Hepatocyte (in vitro differentiated cells): ENCODE data around the gene SNAPIN. TPM values are rescaled to one million over a fixed set of nuclear protein-coding genes. Genes with fewer than 3 reads are reported as not detected.

Source experiments
- DNase-seq: peaks from one replicate; pipeline ENCODE4 v3.0.0-alpha.2; 2016; ENCODE audit warnings: low spot score
- H2AFZ ChIP-seq: fragments of 200-600 bp; sonication (generic); 2 replicates; pipeline ENCODE4 v1.6.0; 2016; ENCODE audit warnings: antibody characterized with exemption, mild to moderate bottlenecking
- H3K27ac ChIP-seq: fragments of 200-600 bp; sonication (generic); 2 replicates; pipeline ENCODE4 v1.5.1; 2016; ENCODE audit warnings: mild to moderate bottlenecking
- H3K27me3 ChIP-seq: fragments of 200-600 bp; sonication (generic); 2 replicates; pipeline ENCODE4 v1.6.1; 2016
- H3K36me3 ChIP-seq: fragments of 200-600 bp; sonication (generic); replicated peaks from 2 replicates; pipeline ENCODE4 v1.5.1; 2016; ENCODE audit warnings: low read depth; ENCODE audit not compliant: insufficient read depth
- H3K4me1 ChIP-seq: fragments of 200-600 bp; sonication (generic); 2 replicates; pipeline ENCODE4 v1.5.1; 2016; ENCODE audit warnings: mild to moderate bottlenecking, moderate library complexity; ENCODE audit not compliant: insufficient read depth
- H3K4me2 ChIP-seq: fragments of 200-600 bp; sonication (generic); 2 replicates; pipeline ENCODE4 v1.6.0; 2016
- H3K4me3 ChIP-seq: fragments of 200-600 bp; sonication (generic); 2 replicates; pipeline ENCODE4 v1.5.1; 2016; ENCODE audit warnings: mild to moderate bottlenecking
- H3K79me2 ChIP-seq: fragments of 200-600 bp; sonication (generic); 2 replicates; pipeline ENCODE4 v1.6.0; 2017; ENCODE audit warnings: mild to moderate bottlenecking
- H3K9me2 ChIP-seq: fragments of 200-600 bp; sonication (generic); replicated peaks from 2 replicates; pipeline ENCODE4 v1.6.0; 2017; ENCODE audit warnings: mild to moderate bottlenecking; ENCODE audit not compliant: insufficient read depth
- H3K9me3 ChIP-seq: fragments of 200-600 bp; sonication (generic); 2 replicates; pipeline ENCODE4 v1.5.1; 2016; ENCODE audit warnings: low read depth, mild to moderate bottlenecking
- H4K20me1 ChIP-seq: fragments of 200-600 bp; sonication (generic); 2 replicates; pipeline ENCODE4 v1.6.0; 2016; ENCODE audit warnings: mild to moderate bottlenecking; ENCODE audit not compliant: insufficient read depth, poor library complexity, severe bottlenecking
- EZH2 ChIP-seq: fragments of 200-600 bp; sonication (generic); IDR thresholded peaks from 2 replicates; pipeline ENCODE4 v1.6.1; 2016; ENCODE audit warnings: antibody characterized with exemption, mild to moderate bottlenecking, borderline replicate concordance
- EZH2phosphoT487 ChIP-seq: fragments of 200-600 bp; sonication (generic); IDR thresholded peaks from one replicate; pipeline ENCODE4 v1.6.1; 2018; ENCODE audit warnings: antibody characterized with exemption, mild to moderate bottlenecking, low read depth, moderate library complexity; ENCODE audit not compliant: unreplicated experiment, severe bottlenecking
- WGBS: methylation state at CpG from one replicate; pipeline ENCODE4 v1.1.6; 2016; ENCODE audit warnings: low lambda C conversion rate; ENCODE audit errors: missing lambda C conversion rate; 5-methylcytosine and 5-hydroxymethylcytosine counted together
- polyA plus RNA-seq: library from polyadenylated mRNA; unstranded; fragments of >200 nt; fragmentation: Nextera tagmentation; extraction: Ambion mirVana; gene quantifications from 2 replicates; pipeline ENCODE4 v1.2.1, GENCODE V29; 2016
- total RNA-seq: library from RNA; depleted of rRNA; stranded (reverse); fragments of >200 nt; gene quantifications from 2 replicates; pipeline ENCODE4 v1.2.3, GENCODE V29; 2014
- TF ChIP-seq, protein P1 (sequence below): fragments of 200-600 bp; sonication (generic); IDR thresholded peaks from 2 replicates; pipeline ENCODE4 v1.5.1; 2016; ENCODE audit warnings: antibody characterized with exemption, mild to moderate bottlenecking; ENCODE audit not compliant: poor library complexity

Gene SNAPIN, protein sequence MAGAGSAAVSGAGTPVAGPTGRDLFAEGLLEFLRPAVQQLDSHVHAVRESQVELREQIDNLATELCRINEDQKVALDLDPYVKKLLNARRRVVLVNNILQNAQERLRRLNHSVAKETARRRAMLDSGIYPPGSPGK
- total RNA-seq (40.9 and 41.4 TPM in 2 replicates), polyA plus RNA-seq (63.2 and 68.4 TPM in 2 replicates)

DNA sequence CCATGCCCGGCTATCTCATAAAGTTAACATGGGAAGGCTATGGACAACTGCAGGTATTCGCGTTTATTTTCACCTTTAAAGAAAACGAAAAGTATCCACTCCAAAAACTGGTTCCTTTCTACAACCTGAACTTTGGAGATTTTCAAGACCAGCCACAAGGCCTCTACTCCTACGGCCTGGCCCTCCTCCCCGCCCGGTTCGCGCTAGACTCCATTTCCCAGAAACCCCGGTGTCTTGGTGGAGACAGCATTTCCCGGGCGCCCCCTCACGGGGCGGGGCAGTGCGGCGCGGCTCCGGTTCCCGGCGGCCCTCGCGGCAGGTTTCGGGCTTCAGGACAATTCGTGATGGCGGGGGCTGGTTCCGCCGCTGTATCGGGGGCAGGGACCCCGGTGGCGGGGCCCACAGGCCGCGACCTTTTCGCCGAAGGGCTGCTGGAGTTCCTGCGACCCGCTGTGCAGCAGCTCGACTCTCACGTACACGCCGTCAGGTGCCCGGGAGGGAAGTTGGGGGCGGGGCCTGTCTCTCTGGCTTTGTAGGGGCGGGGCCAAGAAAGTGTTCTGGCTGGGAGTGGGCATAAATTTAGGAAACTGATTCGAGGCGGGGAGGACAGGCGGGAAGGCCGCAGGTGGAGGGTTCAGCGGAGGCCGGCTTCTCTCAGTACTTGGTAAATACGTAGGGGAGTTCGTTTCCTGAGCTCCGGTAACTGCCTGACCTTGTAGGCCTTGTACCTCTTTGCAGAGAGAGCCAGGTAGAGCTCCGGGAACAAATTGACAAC lies at the start of gene SNAPIN:
TSS of gene SNAPIN (plus strand) at position 304 of the 775 bp plus-strand sequence. CDS start at position 345, 41 bp downstream.
- DNase-seq = peak; percentile 95
- Histone ChIP-seq H3K4me1 (peaks cover 5% of the 10 kb centered on the region), H2AFZ (peak within 1 kb of the TSS; percentile 82), H3K9me3 (no peaks in the 10 kb centered on the region), H4K20me1 (no peaks in the 10 kb centered on the region), H3K36me3 (no peaks in the 10 kb centered on the region), H3K79me2 (peaks cover 17% of the 10 kb centered on the region), H3K27ac (peak within 1 kb of the TSS; percentile 89), H3K9me2 (no peaks in the 10 kb centered on the region), H3K27me3 (no peaks in the 10 kb centered on the region), H3K4me3 (peak within 1 kb of the TSS; percentile 85), H3K4me2 (peak within 1 kb of the TSS; percentile 91)
- 3% methylated on average over 47 of the region's 53 CpGs for WGBS
- TF ChIP-seq, protein P1, sequence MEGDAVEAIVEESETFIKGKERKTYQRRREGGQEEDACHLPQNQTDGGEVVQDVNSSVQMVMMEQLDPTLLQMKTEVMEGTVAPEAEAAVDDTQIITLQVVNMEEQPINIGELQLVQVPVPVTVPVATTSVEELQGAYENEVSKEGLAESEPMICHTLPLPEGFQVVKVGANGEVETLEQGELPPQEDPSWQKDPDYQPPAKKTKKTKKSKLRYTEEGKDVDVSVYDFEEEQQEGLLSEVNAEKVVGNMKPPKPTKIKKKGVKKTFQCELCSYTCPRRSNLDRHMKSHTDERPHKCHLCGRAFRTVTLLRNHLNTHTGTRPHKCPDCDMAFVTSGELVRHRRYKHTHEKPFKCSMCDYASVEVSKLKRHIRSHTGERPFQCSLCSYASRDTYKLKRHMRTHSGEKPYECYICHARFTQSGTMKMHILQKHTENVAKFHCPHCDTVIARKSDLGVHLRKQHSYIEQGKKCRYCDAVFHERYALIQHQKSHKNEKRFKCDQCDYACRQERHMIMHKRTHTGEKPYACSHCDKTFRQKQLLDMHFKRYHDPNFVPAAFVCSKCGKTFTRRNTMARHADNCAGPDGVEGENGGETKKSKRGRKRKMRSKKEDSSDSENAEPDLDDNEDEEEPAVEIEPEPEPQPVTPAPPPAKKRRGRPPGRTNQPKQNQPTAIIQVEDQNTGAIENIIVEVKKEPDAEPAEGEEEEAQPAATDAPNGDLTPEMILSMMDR = no peak
- TF ChIP-seq EZH2phosphoT487 (no peak), EZH2 (no peak)

DNA sequence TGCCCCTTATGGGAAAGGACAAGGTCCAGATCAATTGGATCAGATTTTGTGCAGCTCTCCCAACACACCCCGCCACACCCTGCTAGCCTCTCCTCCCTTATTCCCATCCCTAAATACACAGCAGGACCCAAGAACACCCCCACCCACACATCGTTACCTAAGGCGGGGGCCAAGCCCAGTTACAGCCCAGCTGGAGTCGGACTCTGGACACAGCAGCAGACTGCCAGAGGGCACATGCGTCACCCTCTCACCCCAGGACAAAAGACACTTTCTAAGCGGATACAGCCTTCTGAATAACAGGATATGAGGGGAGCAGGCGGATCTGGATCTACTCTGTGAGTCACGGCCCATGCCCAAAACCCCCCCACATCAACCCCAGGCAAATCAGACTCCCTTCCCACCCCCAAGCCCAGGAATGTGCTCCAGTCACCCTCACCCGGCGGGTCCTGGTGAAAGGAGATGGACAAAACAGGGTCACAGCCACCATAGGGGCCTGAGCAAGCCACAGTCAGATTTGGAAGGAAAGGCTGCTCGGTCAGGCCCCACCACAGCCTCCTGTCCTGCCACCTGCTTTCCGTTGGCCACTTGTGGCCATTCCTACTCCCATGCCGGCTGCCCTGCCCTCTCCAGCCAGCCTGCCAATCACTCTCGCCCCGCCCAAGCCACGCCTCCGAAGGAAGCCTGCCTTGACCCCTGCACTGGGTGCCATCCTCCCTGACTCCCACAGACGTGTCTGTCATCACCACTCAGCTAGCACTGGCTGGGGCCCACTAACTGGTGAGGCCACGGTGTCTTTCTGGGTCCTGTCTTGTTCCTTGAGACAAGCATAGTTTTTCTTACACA lies 49.5 kb upstream of the SNAPIN start:
- peaks cover 34% of the 10 kb centered on the region for H3K4me1 ChIP-seq
- H3K27me3 ChIP-seq = no peaks in the 10 kb centered on the region
- H3K4me2 ChIP-seq = peak overlapping the region; percentile 69
- H3K4me3 ChIP-seq = no peak overlapping the region
- H2AFZ ChIP-seq = no peak overlapping the region
- no peaks in the 10 kb centered on the region for H3K9me2 ChIP-seq
- TF ChIP-seq EZH2 (no peak), EZH2phosphoT487 (no peak)
- TF ChIP-seq, protein P1 = no peak
- peak; percentile 79 for DNase-seq
- WGBS = 44% methylated on average over 19 of the region's 19 CpGs
- peaks cover 33% of the 10 kb centered on the region for H3K79me2 ChIP-seq
- H3K9me3 ChIP-seq = no peaks in the 10 kb centered on the region
- H3K27ac ChIP-seq = peak overlapping the region; percentile 93
- H3K36me3 ChIP-seq = no peaks in the 10 kb centered on the region
- no peaks in the 10 kb centered on the region for H4K20me1 ChIP-seq

DNA sequence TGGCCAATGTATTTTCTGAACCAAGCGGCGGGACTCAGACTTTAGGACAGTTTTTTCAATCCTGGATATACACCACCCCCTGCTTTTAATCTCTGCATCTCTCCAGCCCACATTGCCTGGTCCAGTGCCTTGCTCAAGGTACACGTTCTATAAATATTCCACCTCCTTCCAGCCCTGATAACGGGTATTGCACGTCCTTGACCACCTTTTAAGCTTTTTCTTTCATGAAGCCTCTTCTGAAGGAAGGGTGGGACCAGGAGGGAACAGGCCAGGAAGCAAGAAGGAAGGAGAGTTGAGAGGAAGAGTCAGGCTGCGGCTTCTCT lies 49.0 kb upstream of the SNAPIN start:
- 67% methylated on average over 6 of the region's 6 CpGs for WGBS

More for the DNA sequence above, 49.0 kb upstream of the SNAPIN start:
- Histone ChIP-seq H3K79me2 (peaks cover 34% of the 10 kb centered on the region), H3K4me2 (peak overlapping the region; percentile 69), H3K9me2 (no peaks in the 10 kb centered on the region), H3K4me3 (no peak overlapping the region), H4K20me1 (no peaks in the 10 kb centered on the region), H3K27me3 (no peaks in the 10 kb centered on the region), H2AFZ (no peak overlapping the region), H3K4me1 (peaks cover 37% of the 10 kb centered on the region), H3K9me3 (no peaks in the 10 kb centered on the region), H3K36me3 (no peaks in the 10 kb centered on the region), H3K27ac (peak overlapping the region; percentile 93)
- no peak for TF ChIP-seq EZH2phosphoT487
- TF ChIP-seq, protein P1 = no peak
- TF ChIP-seq EZH2 = no peak
- DNase-seq = no peak
